A204.1 (cell line): Measurements from ENCODE around the gene DDX17.

Experiments used
- FAIRE-seq: peaks from 2 replicates; lab custom pipeline; 2012; peaks lifted over from hg19 to GRCh38; lab: Jason Lieb, UNC

DDX17 gene

DNA sequence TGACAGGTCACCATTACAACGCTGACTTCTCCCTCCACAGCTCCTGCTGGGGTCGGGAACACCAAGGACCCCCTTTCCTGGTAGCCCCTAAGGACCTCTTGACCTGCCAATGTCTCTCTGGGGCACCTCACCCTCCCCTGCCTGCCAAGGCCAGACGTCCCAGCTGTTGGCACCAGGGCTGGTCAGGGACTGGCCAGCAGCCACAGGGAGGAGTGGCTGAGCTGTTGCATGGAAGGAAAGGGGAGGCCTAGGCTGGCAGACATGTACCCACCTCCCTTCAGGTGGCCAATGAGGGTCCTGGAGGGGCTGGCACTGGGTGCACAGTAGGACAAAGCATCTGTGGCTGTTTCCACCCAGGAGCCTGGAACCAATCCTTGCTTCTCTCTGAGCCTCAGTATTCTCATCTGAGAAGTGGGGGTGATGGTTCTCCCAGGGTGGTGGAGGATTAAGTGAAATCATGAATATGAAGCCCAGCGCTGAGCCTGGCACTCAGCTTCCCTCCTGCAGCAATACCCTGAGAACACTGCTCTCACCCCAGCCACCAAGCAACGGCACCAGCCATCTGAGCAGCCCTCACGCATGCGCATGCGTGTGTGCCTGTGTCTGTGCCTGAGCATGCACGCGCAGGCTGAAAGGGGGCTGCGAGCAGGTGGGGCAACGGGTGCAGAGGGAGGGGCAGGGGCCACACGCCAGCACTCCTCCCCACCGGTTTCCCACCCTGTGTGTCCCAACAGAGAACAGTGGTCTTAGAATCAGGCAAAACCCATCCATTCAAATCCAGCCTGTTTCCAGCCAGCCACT is 57.0 kb downstream of the DDX17 start:
- no peak for FAIRE-seq

GRCh38 chr22:38446018-38446601 is 60.0 kb downstream of the DDX17 start:
- no peak for FAIRE-seq

DNA sequence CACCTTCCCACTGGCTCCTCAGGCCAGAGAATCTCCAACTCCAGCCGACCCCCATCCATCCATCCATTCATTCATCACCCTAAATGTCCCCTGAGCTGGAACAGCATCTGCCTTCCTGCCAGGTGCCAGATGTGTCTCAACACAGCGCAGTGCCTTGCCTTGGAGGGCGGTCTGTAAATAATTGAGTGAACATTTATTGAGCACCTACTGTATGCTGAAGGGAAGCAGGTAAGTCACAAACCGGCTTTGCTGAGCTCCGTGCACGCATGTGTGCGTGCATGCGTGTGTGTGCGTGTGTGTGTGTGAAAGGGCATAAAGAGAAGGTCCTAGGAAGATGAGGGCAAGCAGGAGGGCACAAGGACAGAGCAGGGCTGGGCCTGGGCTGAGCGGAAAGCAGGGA is 61.3 kb downstream of the DDX17 start:
- no peak for FAIRE-seq

- no peak for FAIRE-seq
These were observed 62.2 kb downstream of the DDX17 start for GRCh38 chr22:38443628-38444521.

- no peak for FAIRE-seq
These were observed 63.0 kb downstream of the DDX17 start for GRCh38 chr22:38442967-38443627.

DNA sequence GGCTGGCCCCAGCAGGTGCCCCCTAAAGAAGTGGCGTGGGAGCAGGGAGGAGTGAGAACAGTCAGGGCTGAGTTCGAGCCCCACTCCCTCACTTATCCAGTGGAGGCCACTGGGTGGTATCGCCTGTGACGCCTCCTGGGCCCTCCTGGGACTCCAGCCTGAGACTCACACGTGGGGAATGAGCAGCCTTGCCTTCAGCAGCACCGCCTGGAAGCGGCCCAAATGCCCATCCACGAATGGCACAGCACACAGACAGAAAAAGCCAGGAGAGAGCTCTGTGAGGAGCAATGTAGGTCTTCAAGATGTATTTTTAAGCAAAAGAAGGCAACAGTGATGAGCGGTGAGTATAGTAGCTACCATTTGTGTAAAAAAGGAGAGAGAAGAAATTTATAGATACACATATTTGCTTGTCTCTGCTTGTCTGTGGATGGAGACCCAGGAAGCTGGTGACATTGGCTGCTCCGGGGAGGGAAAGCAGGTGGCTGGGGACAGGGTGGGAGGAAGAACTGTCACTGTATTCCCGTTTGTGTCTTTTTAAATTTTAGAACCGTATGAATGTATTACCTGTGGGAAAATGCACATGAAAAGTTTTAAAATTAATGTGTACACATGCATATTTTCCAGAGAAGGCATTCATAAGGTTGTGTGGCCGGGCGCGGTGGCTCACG is 64.4 kb downstream of the DDX17 start:
- FAIRE-seq: no peak

DNA sequence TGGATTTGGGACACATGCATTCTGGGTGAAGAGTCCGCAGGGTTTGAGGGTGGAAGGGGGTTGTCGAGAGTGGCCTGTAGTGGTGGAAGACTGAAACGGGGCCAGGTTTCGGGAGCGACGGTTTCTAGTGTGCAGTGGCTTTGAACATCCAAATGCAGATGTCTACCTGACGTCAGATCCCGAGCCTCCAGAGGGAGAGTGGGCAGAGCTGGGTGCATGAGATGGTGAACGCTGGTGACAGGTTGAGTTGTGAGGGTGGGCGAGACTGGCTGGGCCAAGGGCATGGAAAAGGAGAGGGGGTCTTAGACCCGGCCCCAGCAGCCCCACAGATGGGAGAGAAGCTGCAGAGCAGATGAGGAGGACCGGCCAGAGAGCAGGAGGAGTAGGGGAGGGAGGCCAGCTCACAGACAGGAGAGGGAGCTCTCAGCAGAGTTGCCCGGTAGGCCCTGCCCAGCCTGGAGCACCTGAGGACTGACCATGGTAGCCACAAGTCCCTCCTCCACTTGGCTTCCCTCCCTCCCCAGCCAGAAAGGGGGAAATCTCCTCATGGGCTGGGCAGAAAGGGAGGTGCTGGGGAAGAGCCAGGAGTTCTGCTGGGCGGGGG is 65.3 kb downstream of the DDX17 start:
- no peak for FAIRE-seq

- FAIRE-seq: no peak
These were observed 68.7 kb downstream of the DDX17 start for GRCh38 chr22:38437416-38437815.

DNA sequence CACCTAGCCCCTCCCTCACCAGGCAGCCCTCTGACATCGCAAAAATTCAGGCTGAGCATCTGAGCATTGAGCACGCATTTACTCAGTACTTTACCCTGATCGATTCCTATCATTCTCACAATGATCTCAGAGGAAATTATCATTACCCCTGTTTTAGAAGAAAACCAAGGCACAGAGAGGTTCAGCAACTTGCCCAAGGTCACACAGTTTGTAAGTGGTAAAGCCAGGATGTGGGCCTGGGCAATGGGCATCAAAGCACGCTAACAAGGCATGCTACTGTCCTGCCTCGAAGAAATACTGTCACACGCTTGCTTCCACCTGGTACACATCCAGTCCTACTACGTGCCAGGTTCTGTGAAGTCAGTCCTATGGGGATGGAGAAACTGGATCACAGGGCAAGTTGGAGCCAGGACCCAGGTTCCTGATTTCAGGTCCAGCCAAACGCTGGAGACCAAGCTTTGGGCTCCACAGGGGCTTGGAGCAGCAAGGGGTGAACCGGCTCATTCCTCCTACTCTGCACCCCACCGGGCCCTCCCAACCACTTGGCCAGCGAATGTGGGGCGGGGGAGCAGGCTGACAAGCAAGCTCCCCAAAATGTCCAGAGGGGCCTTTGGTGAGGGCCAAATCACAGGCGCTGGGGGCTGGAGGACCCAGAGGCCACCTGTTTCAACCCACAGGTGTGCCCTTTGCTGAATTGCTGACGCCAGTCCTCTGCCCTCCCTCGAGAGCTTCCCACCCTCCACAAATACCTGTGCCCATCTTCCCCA is 69.3 kb downstream of the DDX17 start:
- no peak for FAIRE-seq

GRCh38 chr22:38435965-38436364 is 70.1 kb downstream of the DDX17 start:
- no peak for FAIRE-seq

GRCh38 chr22:38435010-38435409 is 71.1 kb downstream of the DDX17 start:
- no peak for FAIRE-seq

- no peak for FAIRE-seq
These were observed 72.2 kb downstream of the DDX17 start for GRCh38 chr22:38433871-38434270.
